ELR (cell line): ENCODE results near the gene F2.
A peak's percentile ranks its signal among the peaks of the same experiment; 100 is the strongest.
"Not testable (repeated sequence)": the region's sequence is repeated elsewhere in the genome, so short reads cannot be mapped to it uniquely, and the experiment has no call there.

Experiments used
- DNase-seq: peaks from one replicate; pipeline ENCODE4 v3.0.0-alpha.2; 2015; ENCODE audit warnings: low read depth

Gene F2

GRCh38 chr11:46686886-46687795 is 31.9 kb upstream of the F2 start:
- peak; percentile 42 for DNase-seq

- DNase-seq, result no peak
These were observed 28.3 kb upstream of the F2 start for GRCh38 chr11:46690702-46691101.

GRCh38 chr11:46692450-46692849 is 26.6 kb upstream of the F2 start:
- DNase-seq, result no peak

- peak; percentile 21 for DNase-seq
These were observed 25.4 kb upstream of the F2 start for GRCh38 chr11:46693597-46694012.

- DNase-seq, result no peak
These were observed 24.9 kb upstream of the F2 start for GRCh38 chr11:46694072-46694471.

DNA sequence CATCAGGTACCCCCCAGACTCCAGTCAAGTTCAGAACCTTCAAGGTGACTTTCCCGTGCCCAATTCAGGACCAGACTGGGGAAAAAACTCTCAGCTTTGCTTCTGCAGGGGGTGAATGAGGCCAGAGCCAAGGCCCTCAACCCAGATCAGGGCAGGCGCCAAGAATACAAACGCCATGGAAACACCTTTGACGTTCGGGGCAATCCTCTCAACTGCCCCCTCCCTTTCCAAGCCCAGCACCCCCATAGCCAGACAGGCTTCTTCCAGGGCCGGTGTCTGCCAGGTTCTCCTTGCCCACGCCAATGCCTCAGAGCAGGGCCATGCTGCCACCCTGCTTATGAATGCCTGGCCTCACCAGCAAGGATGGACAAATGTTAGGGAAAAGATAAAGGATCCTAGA is 24.4 kb upstream of the F2 start:
- no peak for DNase-seq

- no peak for DNase-seq
These were observed 23.4 kb upstream of the F2 start for GRCh38 chr11:46695345-46696211.

DNA sequence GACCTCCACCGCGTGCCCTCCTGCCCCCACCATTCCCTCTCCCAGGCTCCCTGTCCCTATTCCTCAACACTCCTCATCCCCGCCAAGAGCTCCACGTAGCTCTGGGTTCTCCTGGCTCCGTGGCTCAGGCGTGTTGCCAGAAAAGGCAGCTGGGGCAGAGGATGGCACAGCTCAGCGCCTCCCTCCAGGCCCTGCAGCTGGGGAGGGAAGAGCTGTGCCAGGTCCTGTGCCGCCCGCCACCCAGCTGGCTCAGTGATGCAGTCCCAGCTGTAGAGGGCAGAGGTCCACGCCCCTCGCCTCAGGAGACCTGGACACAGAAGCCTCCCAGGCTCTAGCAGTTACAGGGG is 22.8 kb upstream of the F2 start:
- no peak for DNase-seq

DNA sequence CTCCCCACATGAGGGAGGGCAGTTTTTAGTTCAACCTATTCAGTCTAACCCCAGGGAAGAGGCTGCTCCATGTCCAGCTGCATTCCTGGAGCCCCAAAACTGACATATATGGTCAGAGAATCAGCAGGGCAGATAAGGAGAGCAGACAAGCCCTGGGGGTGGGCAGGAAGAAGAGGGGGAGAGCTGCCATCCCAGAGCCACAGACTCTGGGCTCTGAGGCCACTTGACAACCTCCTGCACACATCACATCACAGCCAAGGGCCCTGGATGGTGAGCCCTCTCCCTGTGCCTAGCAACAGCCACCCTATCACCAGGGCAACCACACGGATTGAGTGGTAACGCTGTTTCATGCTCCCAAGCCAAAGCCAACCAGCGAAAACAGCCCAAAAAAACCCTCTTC is 21.7 kb upstream of the F2 start:
- no peak for DNase-seq

- DNase-seq, result no peak
These were observed 21.3 kb upstream of the F2 start for GRCh38 chr11:46697723-46698122.

GRCh38 chr11:46698597-46698996 is 20.4 kb upstream of the F2 start:
- DNase-seq, result no peak

DNA sequence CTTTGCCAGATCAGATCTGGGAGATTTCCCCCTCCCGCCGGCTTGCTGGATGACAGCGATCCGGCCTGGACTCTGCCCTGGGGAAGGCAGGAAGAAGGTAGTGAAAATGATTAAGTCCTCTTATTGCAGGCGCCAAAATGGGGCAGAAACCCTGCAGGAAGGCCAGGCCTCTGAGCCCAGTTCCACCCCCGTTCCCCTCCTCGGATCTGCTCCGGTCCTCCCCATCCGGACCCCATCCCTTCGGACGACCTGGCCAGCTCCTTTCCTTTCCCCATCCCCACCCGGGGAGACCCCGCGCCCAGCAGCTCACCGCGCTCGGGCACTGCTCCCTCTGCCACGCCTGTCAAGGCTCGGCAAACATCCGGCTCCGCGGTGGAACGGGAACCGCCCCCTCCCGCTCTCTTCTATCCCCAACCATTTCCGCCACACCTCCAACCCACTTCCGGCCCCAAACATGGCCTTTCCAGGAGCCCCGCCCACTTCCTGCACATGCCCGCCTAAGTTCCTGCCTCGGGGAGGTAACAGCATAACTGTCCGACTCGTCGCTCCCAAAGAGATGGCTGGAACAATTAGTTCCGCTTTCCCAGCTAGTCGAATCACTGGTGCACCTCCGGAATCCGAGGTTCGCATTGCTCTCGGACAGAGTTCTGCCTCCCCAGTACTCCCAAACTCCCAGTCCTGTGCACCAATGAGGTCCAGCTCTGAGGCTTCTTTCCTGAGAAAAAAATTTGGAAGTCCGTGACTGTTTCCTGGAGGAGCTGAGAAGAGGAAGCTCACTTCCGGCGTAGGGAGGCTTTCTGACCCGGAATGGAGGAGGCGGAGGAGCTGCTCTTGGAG is 18.6 kb upstream of the F2 start, which contains the start of the genes ARHGAP1 and ZNF408:
Gene ARHGAP1 (minus strand): TSS at position 379 of the 837 bp plus-strand sequence. CDS start 4,512 bp downstream, outside the sequence.
Gene ZNF408 (plus strand): TSS at position 791 of the 837 bp plus-strand sequence. CDS start 17 bp downstream, at position 808.
- DNase-seq, result peak; percentile 99

DNA sequence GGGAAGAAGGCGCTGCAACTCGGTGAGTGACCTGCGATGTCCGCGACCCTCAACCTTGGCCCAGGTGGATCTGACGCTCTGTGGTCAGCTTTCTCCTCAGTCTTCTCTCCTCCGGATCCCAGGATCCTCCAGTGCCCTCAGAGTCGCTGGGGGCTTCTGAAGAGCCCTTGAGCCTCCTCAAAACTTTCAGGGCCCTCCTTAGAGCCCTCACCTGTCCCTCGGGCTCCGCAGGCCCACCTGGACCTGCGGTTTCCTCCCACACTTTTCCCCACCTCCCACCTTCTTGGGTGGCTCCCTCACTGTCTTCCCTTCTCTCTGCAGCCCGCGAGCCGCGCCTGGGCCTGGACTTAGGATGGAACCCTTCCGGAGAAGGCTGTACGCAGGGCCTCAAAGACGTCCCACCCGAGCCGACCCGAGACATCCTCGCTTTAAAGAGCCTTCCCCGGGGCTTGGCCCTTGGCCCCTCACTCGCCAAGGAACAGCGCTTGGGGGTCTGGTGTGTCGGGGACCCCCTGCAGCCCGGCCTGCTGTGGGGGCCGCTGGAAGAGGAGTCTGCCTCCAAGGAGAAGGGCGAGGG is 17.8 kb upstream of the F2 start:
- peak; percentile 23 for DNase-seq

- DNase-seq, result no peak
These were observed 13.8 kb upstream of the F2 start for GRCh38 chr11:46705070-46705688.

DNA sequence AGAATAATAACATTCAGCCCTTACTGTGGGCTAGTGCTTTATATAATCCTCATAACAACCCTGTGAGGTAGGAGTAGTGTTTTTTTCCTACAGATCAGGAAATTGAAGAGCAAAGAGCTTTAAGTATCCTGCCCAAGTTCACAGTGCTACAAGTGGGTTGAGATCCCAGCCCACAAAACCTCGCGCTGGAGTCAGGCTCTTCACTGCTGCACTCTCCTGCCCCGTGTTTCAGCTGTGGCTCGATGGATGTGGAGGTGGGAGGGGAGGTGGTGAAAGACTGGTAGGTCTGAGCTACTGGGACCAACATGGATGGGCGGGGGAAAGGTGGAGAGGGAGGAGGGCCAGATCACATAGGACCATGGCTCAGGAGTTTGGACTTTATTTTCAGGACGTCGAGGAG is 12.1 kb upstream of the F2 start:
- no peak for DNase-seq

DNA sequence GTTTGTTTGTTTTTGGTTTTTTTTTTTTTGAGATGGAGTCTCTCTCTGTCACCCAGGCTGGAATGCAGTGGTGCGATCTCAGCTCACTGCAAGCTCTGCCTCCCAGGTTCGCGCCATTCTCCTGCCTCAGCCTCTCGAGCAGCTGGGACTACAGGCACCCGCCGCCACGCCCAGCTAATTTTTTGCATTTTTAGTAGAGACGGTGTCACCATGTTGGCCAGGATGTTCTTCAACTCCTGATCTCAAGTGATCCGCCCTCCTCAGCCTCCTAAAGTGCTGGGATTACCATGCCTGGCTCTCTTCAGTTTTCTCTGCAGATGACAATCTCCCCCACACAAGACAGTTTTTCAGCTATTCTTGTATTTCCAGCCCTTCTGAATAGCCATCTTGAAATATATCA is 9.7 kb upstream of the F2 start:
- not testable (repeated sequence) for DNase-seq

GRCh38 chr11:46710821-46711269 is 8.2 kb upstream of the F2 start:
- DNase-seq, result peak; percentile 81

DNA sequence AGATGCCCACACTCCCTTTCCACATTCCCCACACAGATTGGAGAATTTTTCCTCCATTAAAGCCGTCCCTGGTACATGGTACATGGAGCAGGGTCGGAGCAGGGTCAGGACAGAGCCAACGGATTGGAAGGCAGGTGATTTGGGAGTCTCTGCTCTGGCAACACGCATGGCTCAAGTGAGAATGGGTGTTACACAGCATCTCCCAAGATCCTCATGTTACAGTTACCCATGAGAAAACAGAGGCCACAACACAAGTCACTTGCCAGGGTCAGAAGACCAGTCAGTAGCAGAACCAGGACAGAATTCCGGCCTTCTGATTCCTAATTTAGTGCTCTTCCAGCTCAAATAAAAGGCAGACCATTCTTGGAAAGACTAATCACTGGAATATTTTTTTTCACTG is 7.7 kb upstream of the F2 start:
- DNase-seq, result no peak

GRCh38 chr11:46712874-46713576 is 6.0 kb upstream of the F2 start:
- DNase-seq, result no peak

DNA sequence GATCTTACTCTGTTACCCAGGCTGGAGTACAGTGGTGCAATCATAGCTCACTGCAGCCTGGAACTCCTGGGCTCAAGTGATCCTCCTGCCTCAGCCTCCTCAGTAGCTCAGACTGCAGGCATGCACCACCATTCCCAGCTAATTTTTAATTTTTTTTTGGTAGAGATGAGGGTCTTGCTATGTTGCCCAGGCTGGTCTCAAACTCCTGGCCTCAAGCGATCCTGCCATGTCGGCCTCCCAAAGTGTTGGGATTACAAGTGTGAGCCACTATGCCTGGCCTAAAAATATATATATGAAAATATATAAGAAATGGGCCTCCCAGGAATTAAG is 1.2 kb upstream of the F2 start:
- not testable (repeated sequence) for DNase-seq
